Measurements from ENCODE around the gene TMEM135. TPM values are rescaled to one million over a fixed set of nuclear protein-coding genes. Genes with fewer than 3 reads are reported as not detected.

TMEM135 gene
- total and polyA plus RNA-seq, 2 experiments from 2014 or later: 11.0 to 11.9 TPM

GRCh38 chr11:87353771-87354345, 316.1 kb downstream of the TMEM135 start:
- Histone ChIP-seq H3K9me2 (ENCODE audit: insufficient read depth) (no peaks in the 10 kb centered on the region), H3K4me1 (ENCODE audit: insufficient read depth) (peaks cover 8% of the 10 kb centered on the region; the same call in 1 of the 2 replicates), H3K4me2 (ENCODE audit: unreplicated experiment) (no peak overlapping the region), H4K20me1 (ENCODE audit: insufficient read depth) (no peaks in the 10 kb centered on the region), H3K36me3 (ENCODE audit: low read depth) (no peaks in the 10 kb centered on the region), H3K9me3 (ENCODE audit: low read depth) (no peaks in the 10 kb centered on the region), H2AFZ (peak overlapping the region; percentile 71; the same call in 1 of the 2 replicates), H3K27me3 (replicated peaks; ENCODE audit: insufficient read depth) (no peaks in the 10 kb centered on the region), H3K4me3 (no peak overlapping the region), H3K27ac (no peak overlapping the region), H3K79me2 (ENCODE audit: insufficient read depth) (no peaks in the 10 kb centered on the region), H3F3A (ENCODE audit: insufficient read depth) (no peaks in the 10 kb centered on the region), H3K9ac (no peak overlapping the region)
- TF ChIP-seq EZH2 (IDR thresholded peaks at IDR 0.05; ENCODE audit: insufficient read depth, poor library complexity, severe bottlenecking) (no peak), EZH2phosphoT487 (IDR thresholded peaks at IDR 0.05; ENCODE audit: insufficient read depth, low read depth) (no peak)
- no peak for DNase-seq
- in situ Hi-C loops (cut with MboI): loop anchor here (5.0 kb wide), 1 partner anchor 68 kb away; no protein-coding TSS in a partner anchor
- WGBS, 2 experiments (ENCODE audit: low coverage in 1 of 2, low lambda C conversion rate in 2 of 2, missing lambda C conversion rate in 2 of 2): 76 to 82% methylated on average over 1 to 2 of the region's 2 CpGs

- no peak overlapping the region for H2AFZ ChIP-seq
- no peaks in the 10 kb centered on the region for H3F3A ChIP-seq (ENCODE audit: insufficient read depth)
- no peaks in the 10 kb centered on the region for H4K20me1 ChIP-seq (ENCODE audit: insufficient read depth)
- no peaks in the 10 kb centered on the region for H3K36me3 ChIP-seq (ENCODE audit: low read depth)
- peaks cover 8% of the 10 kb centered on the region; the same call in 1 of the 2 replicates for H3K4me1 ChIP-seq (ENCODE audit: insufficient read depth)
- H3K9me2 ChIP-seq (ENCODE audit: insufficient read depth): no peaks in the 10 kb centered on the region
- H3K27me3 ChIP-seq (replicated peaks; ENCODE audit: insufficient read depth): no peaks in the 10 kb centered on the region
- WGBS, 2 experiments (ENCODE audit: low coverage in 1 of 2, low lambda C conversion rate in 2 of 2, missing lambda C conversion rate in 2 of 2): 57 to 68% methylated on average over 1 of the region's 1 CpG
- H3K27ac ChIP-seq: no peak overlapping the region
- no peaks in the 10 kb centered on the region for H3K79me2 ChIP-seq (ENCODE audit: insufficient read depth)
- TF ChIP-seq EZH2phosphoT487 (IDR thresholded peaks at IDR 0.05; ENCODE audit: insufficient read depth, low read depth): no peak
- no peak for TF ChIP-seq EZH2 (IDR thresholded peaks at IDR 0.05; ENCODE audit: insufficient read depth, poor library complexity, severe bottlenecking)
- in situ Hi-C loops (cut with MboI): no loop called here
- no peak overlapping the region for H3K4me3 ChIP-seq
- no peak for DNase-seq
- H3K9me3 ChIP-seq (ENCODE audit: low read depth): no peaks in the 10 kb centered on the region
- H3K4me2 ChIP-seq (ENCODE audit: unreplicated experiment): no peak overlapping the region
- no peak overlapping the region for H3K9ac ChIP-seq
These were observed 317.9 kb downstream of the TMEM135 start for GRCh38 chr11:87355596-87355995.

GRCh38 chr11:87356428-87356827, 318.7 kb downstream of the TMEM135 start:
- no peaks in the 10 kb centered on the region for H3K9me3 ChIP-seq (ENCODE audit: low read depth)
- peaks cover 8% of the 10 kb centered on the region; the same call in 1 of the 2 replicates for H3K4me1 ChIP-seq (ENCODE audit: insufficient read depth)
- H3K9ac ChIP-seq: no peak overlapping the region
- in situ Hi-C loops (cut with MboI): no loop called here
- H3K27me3 ChIP-seq (replicated peaks; ENCODE audit: insufficient read depth): no peaks in the 10 kb centered on the region
- H3K4me3 ChIP-seq: no peak overlapping the region
- no peaks in the 10 kb centered on the region for H4K20me1 ChIP-seq (ENCODE audit: insufficient read depth)
- WGBS, 2 experiments (ENCODE audit: low coverage in 1 of 2, low lambda C conversion rate in 2 of 2, missing lambda C conversion rate in 2 of 2): 90 to 94% methylated on average over 4 of the region's 4 CpGs
- no peaks in the 10 kb centered on the region for H3F3A ChIP-seq (ENCODE audit: insufficient read depth)
- H3K9me2 ChIP-seq (ENCODE audit: insufficient read depth): no peaks in the 10 kb centered on the region
- no peaks in the 10 kb centered on the region for H3K36me3 ChIP-seq (ENCODE audit: low read depth)
- H3K79me2 ChIP-seq (ENCODE audit: insufficient read depth): no peaks in the 10 kb centered on the region
- DNase-seq: no peak
- no peak overlapping the region for H2AFZ ChIP-seq
- H3K27ac ChIP-seq: no peak overlapping the region
- no peak for TF ChIP-seq EZH2phosphoT487 (IDR thresholded peaks at IDR 0.05; ENCODE audit: insufficient read depth, low read depth)
- no peak overlapping the region for H3K4me2 ChIP-seq (ENCODE audit: unreplicated experiment)

GRCh38 chr11:87358461-87358860, 320.7 kb downstream of the TMEM135 start:
- H3K36me3 ChIP-seq (ENCODE audit: low read depth): no peaks in the 10 kb centered on the region
- 75 to 78% methylated on average over 5 of the region's 5 CpGs for WGBS, 2 experiments (ENCODE audit: low coverage in 1 of 2, low lambda C conversion rate in 2 of 2, missing lambda C conversion rate in 2 of 2)
- no peak overlapping the region for H3K9ac ChIP-seq
- no peaks in the 10 kb centered on the region for H3F3A ChIP-seq (ENCODE audit: insufficient read depth)
- H4K20me1 ChIP-seq (ENCODE audit: insufficient read depth): no peaks in the 10 kb centered on the region
- no peaks in the 10 kb centered on the region for H3K9me3 ChIP-seq (ENCODE audit: low read depth)
- H3K4me1 ChIP-seq (ENCODE audit: insufficient read depth): peaks cover 2% of the 10 kb centered on the region; the same call in 1 of the 2 replicates
- DNase-seq: no peak
- H3K4me3 ChIP-seq: no peak overlapping the region
- no peaks in the 10 kb centered on the region for H3K27me3 ChIP-seq (replicated peaks; ENCODE audit: insufficient read depth)
- H2AFZ ChIP-seq: no peak overlapping the region
- H3K4me2 ChIP-seq (ENCODE audit: unreplicated experiment): no peak overlapping the region
- no peaks in the 10 kb centered on the region for H3K9me2 ChIP-seq (ENCODE audit: insufficient read depth)
- no peak for TF ChIP-seq EZH2phosphoT487 (IDR thresholded peaks at IDR 0.05; ENCODE audit: insufficient read depth, low read depth)
- TF ChIP-seq EZH2 (IDR thresholded peaks at IDR 0.05; ENCODE audit: insufficient read depth, poor library complexity, severe bottlenecking): no peak
- no peaks in the 10 kb centered on the region for H3K79me2 ChIP-seq (ENCODE audit: insufficient read depth)
- no peak overlapping the region for H3K27ac ChIP-seq
- in situ Hi-C loops (cut with MboI): no loop called here
